ENCODE measurements around the gene BFSP1.

BFSP1 gene

GRCh38 chr20:17457079-17457478 lies 74.1 kb downstream of the BFSP1 start:
- DNase-seq: no peak

- no peak for DNase-seq
Observed at GRCh38 chr20:17456279-17456678, 74.9 kb downstream of the BFSP1 start.

GRCh38 chr20:17453592-17453991 lies 77.6 kb downstream of the BFSP1 start:
- no peak for DNase-seq

GRCh38 chr20:17452441-17452840 lies 78.7 kb downstream of the BFSP1 start:
- no peak for DNase-seq

GRCh38 chr20:17449031-17449430 lies 82.1 kb downstream of the BFSP1 start:
- DNase-seq: no peak

- DNase-seq: no peak
Observed at GRCh38 chr20:17448071-17448470, 83.1 kb downstream of the BFSP1 start.

- no peak for DNase-seq
Observed at GRCh38 chr20:17446171-17446570, 85.0 kb downstream of the BFSP1 start.

- DNase-seq: no peak
Observed at GRCh38 chr20:17445543-17445942, 85.6 kb downstream of the BFSP1 start.

GRCh38 chr20:17444091-17444490 lies 87.1 kb downstream of the BFSP1 start:
- no peak for DNase-seq
